Naive thymus-derived CD8-positive, alpha-beta T cell (primary cell): ENCODE results near the gene SLC41A3. TPM values are rescaled to one million over a fixed set of nuclear protein-coding genes. Genes with fewer than 3 reads are reported as not detected.

Source experiments
- ATAC-seq, 2 donors: fragments of 150-1000 bp; cut with Tn5 transposase in 1 of 2; sonication (Bioruptor Pico), chemical (Tn5 transposase) in 1 of 2; 1 replicate in 1 of 2; 2 replicates in 1 of 2; pipeline ENCODE4 v1.10.0; 2021; ENCODE audit warnings: mild to moderate bottlenecking in 2 of 2, moderate library complexity in 2 of 2
- POLR2A ChIA-PET: fragments of 350-600 bp; sonication (Branson Sonifier 250); formaldehyde crosslinking; loops from one replicate; lab custom pipeline; 2021; ENCODE audit warnings: antibody characterized with exemption; lab: Charles Lee
- DNase-seq, 10 donors: peaks; one replicate each; pipeline versions ENCODE4 v3.0.0 to v3.0.0-alpha.2; 2020 to 2022
- H3K27ac Mint-ChIP-seq, 10 donors: one replicate each; pipeline ENCODE4 v1.8.0; 2020 to 2022; ENCODE audit warnings: mild to moderate bottlenecking in 10 of 10, mixed read lengths in 10 of 10, moderate library complexity in 4 of 10, inconsistent platforms in 1 of 10
- H3K27me3 Mint-ChIP-seq, 5 donors: one replicate each; pipeline ENCODE4 v1.8.0; 2021 to 2022; ENCODE audit warnings: mixed read lengths in 5 of 5
- H3K36me3 Mint-ChIP-seq, 3 donors: one replicate each; pipeline ENCODE4 v1.8.0; 2020 to 2022; ENCODE audit warnings: mixed read lengths in 3 of 3, mild to moderate bottlenecking in 2 of 3, inconsistent platforms in 1 of 3
- H3K4me1 Mint-ChIP-seq, 4 donors: one replicate each; pipeline ENCODE4 v1.8.0; 2021 to 2022; ENCODE audit warnings: mixed read lengths in 4 of 4
- H3K4me3 Mint-ChIP-seq, 10 donors: one replicate each; pipeline ENCODE4 v1.8.0; 2020 to 2022; ENCODE audit warnings: mild to moderate bottlenecking in 10 of 10, mixed read lengths in 10 of 10, moderate library complexity in 6 of 10, inconsistent platforms in 1 of 10
- H3K9me3 Mint-ChIP-seq, 9 donors: one replicate each; pipeline ENCODE4 v1.8.0; 2020 to 2022; ENCODE audit warnings: mixed read lengths in 9 of 9, mild to moderate bottlenecking in 3 of 9, inconsistent platforms in 1 of 9, moderate library complexity in 1 of 9
- polyA plus RNA-seq, 3 donors: library from polyadenylated mRNA; unstranded; fragments of 300-500 nt; fragmentation: Illumina TruSeq; gene quantifications; one replicate each; pipeline ENCODE4 v1.2.3, GENCODE V29; 2021
- total RNA-seq, 8 experiments: library from RNA in 2 of 8; stranded (reverse) in 2 of 8; gene quantifications; one replicate each; pipeline ENCODE4 v1.2.3 and lab custom pipeline; 2021 to 2026

Gene SLC41A3
- 10 to 100 TPM; 32.8 to 34.6 TPM for total RNA-seq
- 10 to 100 TPM; 21.4 to 26.9 (median 24.3) TPM for polyA plus RNA-seq
- 23.3 to 39.0 (median 31.7) reads per million in 6 experiments for total RNA-seq (lab: John Stamatoyannopoulos, UW)

DNA sequence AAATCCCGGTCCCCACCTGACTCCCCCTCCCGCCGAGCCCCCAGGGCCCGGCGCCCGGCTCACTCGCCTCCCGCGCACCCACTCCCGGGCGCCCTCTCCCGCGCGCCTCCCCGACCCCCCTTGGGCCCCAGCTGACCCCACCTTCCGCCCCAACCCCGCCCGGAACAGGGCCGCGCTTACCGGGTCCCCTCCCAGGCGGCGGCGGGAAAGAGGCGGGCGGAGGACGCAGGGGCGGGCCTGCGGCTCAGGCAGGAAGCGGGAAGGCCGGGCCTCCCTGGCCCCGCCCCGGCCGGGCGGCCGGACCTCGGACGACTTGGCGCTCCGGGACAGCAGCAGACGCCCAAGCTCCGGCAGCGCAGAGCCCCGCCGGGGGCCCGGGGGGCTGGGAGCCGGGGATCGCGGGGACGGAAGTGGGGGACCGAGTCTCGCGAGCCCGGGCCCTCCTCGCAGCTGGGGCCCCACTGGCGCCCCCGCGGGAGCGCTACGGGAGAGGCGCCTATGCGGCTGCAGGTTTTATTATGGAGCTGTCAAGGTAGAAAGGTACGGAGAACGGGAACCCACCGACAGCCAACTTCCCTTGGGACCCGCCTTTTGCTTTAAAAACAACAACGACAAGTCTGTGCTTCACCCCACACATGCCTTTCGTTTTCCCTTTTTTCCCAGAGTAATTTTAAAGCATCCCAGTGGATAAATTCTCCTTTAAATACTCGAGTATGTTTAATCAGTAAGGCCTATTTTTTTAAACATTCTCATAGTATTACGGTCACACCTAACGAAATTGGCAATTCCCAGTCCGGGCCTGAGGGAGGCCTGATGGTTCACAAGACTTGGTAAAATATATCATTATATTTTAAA lies at the start of gene SLC41A3:
Gene SLC41A3 (minus strand): TSS at position 212 of the 855 bp plus-strand sequence. CDS start 15,905 bp downstream, outside the sequence.
- H3K9me3 Mint-ChIP-seq, result no peaks in the 10 kb centered on the region
- H3K27me3 Mint-ChIP-seq, result no peaks in the 10 kb centered on the region
- peaks cover 14 to 29% (median 26%) of the 10 kb centered on the region in 4 donors for H3K4me1 Mint-ChIP-seq
- DNase-seq (peak; percentile 66 to 92 (median 79)), ATAC-seq (peak; percentile 83 to 87)
- POLR2A ChIA-PET, result interaction anchor here (0.8 to 2.6 kb wide), 4 partner anchors 11 to 93 kb away, joined by 3 to 25 read pairs (median 5); no protein-coding TSS in a partner anchor
- H3K27ac Mint-ChIP-seq, result peak within 1 kb of the TSS; percentile 89 to 98 (median 92)
- H3K36me3 Mint-ChIP-seq, result no peaks in the 10 kb centered on the region
- H3K4me3 Mint-ChIP-seq, result peak within 1 kb of the TSS; percentile 79 to 94 (median 91)

DNA sequence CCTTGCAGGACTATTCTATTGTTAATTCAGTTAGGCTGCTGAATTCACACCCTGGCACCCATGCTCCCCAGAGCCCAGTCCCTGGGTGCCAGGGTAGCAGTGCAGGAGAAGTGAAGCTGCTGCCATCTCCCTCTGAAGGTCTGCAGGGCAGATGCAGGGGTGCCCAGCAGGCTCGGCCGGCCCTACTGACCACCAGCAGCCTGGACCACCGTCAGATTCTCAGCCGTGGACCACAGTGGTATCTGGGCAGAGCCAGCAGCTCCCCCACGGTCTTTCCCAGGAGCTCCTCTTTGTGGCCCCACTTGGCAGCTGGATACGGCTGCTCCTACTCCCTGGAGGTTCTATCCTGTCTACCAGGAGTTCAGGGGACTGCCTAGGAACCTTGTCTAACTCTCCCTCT lies 49.7 kb upstream of the SLC41A3 start:
- POLR2A ChIA-PET, result no interaction called here
- peak in 1 of 10 donors; percentile 19 for DNase-seq
- no peak for ATAC-seq
- no peak overlapping the region for H3K4me3 Mint-ChIP-seq
- H3K4me1 Mint-ChIP-seq, result peaks cover 0 to 7% (median 2%) of the 10 kb centered on the region in 4 donors
- H3K27me3 Mint-ChIP-seq, result peaks cover 4 to 46% (median 32%) of the 10 kb centered on the region in 5 donors
- H3K9me3 Mint-ChIP-seq, result no peaks in the 10 kb centered on the region
- no peak overlapping the region for H3K27ac Mint-ChIP-seq
- no peaks in the 10 kb centered on the region for H3K36me3 Mint-ChIP-seq

DNA sequence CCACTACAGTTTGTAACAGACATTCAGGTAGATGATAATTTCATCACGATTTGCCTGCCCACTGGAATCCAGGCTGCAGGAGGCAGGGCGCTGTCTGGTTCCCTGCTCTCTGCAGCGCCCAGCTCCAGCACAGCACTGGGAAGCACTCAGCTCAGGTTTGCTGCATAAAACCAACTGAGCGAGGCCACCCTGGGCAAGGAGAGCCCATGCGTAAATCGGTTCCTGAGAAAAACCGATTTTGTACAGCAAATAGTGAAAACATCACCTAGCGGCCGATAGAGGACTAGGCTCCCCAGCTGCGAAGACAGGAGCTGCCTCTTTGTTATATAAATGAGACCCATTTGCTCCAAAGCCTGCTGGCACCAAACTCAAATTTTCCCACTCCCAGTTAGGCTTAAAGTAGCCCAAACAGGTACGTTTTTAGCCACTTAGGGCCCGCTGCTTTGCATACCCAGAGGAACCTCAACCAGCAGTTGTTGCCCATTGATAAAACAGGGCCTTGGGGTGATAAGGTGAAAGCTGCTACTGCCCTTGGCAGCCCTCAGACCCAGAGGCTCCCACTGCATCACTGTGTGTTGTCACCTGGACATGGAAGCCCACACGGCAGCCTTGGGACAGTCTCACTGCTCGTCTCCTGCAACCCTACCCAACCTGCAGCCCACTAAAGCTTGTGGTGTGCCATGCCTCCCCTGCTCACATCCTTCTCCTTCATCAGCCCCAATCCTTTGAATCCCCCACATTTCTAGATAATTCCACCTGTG lies 49.0 kb upstream of the SLC41A3 start:
- Mint-ChIP-seq H3K27ac (peak overlapping the region in 1 of 10 donors; percentile 75), H3K4me1 (peaks cover 0 to 7% (median 2%) of the 10 kb centered on the region in 4 donors), H3K9me3 (no peaks in the 10 kb centered on the region), H3K27me3 (peaks cover 3 to 42% (median 31%) of the 10 kb centered on the region in 5 donors), H3K36me3 (no peaks in the 10 kb centered on the region), H3K4me3 (no peak overlapping the region)
- ATAC-seq (no peak), DNase-seq (peak in 2 of 10 donors; percentile 8 to 43)
- POLR2A ChIA-PET, result no interaction called here

DNA sequence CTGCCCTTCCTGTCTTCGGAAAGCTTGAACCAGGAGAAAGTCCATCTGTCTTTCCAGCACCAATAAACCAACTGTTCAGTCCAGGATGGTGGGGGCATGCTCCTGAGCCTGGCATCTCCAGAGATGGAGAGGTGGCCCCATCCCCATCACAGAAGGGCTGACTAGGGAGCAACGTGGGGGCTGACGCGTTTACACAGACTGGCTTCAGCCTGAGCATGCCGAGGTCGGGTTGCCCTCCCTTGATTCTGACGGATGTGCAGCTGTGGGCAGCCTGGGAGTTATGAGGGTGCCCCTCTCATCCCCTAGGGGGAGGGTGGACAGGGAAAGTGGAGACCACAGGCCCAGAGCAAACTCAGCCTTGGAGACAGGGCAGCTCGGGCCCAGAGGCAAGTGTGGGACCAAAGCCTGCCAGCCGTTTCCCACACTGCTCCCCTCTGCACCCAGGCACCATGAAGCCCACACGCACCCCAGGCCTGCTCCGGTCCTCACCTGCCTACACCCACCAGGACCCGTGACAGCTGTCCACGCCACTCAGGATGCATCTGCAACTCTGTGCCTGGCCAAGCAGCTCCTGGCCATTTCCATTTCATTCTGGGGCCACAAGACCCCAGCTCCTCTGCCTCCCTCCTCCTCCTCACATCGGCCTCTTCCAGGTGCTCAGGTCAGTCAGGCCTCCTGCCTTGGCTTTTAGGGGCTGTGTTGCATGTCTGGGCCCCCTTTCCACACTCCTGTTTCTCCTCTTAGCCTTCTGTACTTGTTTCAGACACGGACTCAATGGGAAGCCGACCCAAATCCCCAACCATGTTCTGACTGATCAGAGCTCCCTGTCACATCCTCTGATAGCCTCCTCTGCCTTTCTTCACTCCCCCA lies 48.2 kb upstream of the SLC41A3 start:
- peak in 2 of 10 donors; percentile 13 to 45 for DNase-seq
- H3K36me3 Mint-ChIP-seq, result no peaks in the 10 kb centered on the region
- no peaks in the 10 kb centered on the region for H3K9me3 Mint-ChIP-seq
- POLR2A ChIA-PET, result no interaction called here
- no peak for ATAC-seq
- peaks cover 0 to 7% (median 2%) of the 10 kb centered on the region in 4 donors for H3K4me1 Mint-ChIP-seq
- peaks cover 2 to 34% (median 24%) of the 10 kb centered on the region in 5 donors for H3K27me3 Mint-ChIP-seq
- H3K27ac Mint-ChIP-seq, result peak overlapping the region in 1 of 10 donors; percentile 75
- H3K4me3 Mint-ChIP-seq, result no peak overlapping the region

DNA sequence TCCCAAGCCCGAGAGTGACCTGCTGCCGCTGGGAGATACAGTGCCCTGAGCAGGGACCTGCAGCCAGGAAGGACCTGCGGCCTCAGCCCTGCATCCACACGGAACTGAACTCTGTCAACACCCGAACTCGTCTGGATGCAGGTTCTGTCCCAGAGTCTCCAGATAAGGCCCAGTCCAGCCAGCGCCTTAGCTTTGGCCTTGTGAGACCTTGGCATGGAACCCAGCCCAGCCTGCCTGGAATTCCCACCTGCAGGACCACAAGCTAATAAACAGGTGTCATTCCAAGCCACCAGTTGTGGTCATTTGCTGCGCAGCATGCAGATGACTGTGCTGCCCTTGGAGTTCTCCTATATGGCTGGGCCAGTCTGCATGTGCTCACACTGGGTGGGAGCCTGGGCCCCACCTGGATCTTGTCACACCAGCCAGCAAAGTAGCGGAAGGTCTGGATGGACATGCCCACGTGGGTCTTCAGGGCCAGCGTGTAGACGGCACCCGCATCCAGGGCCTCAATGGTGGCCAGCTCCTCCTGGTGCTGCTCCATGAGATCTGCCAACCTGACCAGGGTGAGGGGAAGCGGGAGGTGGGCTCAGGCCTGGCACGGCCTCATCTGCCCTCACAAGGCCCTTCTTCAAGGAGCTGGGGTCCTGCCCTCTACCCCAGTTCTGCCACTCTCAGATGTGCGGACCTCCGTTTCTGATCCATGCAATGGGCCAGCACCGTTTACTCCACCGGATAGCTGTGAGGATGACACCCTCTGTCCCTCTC lies 47.2 kb upstream of the SLC41A3 start:
- POLR2A ChIA-PET, result no interaction called here
- Mint-ChIP-seq H3K27me3 (peaks cover 1 to 27% (median 18%) of the 10 kb centered on the region in 5 donors), H3K9me3 (no peaks in the 10 kb centered on the region), H3K27ac (no peak overlapping the region), H3K4me1 (peaks cover 0 to 7% (median 2%) of the 10 kb centered on the region in 4 donors), H3K36me3 (no peaks in the 10 kb centered on the region), H3K4me3 (no peak overlapping the region)
- ATAC-seq (no peak), DNase-seq (peak in 2 of 10 donors; percentile 13 to 58)

DNA sequence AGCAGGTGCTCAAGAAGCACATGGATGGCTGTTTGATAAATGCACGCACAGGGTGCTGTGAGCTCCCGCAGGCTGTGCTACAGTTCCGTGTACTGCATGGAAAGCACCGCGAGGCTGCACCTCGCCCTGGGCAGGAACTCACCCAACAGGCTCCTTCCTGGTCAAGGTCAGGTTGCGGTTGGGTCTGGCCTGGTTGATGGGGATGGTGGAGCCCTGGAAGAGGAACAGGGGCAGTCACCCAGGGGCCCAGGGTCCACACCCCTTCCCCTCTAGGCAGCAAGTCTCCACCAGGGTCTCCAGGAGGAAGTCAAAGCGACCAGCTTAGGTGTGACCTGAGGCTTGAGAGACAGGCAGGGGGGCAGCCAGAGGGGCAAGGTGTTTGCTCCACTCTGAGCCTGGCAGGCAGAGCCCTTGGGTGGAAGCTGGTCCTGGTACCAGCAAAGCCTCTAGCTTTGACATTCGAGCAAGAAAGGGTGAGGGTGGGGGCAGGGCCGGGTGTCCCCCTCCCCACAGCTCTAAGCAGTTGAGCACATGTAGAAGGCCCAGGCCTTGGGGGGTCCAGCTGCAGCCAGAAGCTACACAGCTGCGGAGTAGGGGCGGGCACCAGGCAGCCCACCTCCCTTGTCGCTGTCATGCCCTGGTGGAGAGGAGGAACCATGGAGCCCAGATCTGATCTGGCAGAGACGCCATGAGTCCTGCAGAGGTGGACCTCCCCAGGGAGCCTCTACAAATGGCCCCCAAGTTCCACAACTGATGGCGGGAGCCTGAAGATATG lies 46.3 kb upstream of the SLC41A3 start:
- H3K36me3 Mint-ChIP-seq, result no peaks in the 10 kb centered on the region

DNA sequence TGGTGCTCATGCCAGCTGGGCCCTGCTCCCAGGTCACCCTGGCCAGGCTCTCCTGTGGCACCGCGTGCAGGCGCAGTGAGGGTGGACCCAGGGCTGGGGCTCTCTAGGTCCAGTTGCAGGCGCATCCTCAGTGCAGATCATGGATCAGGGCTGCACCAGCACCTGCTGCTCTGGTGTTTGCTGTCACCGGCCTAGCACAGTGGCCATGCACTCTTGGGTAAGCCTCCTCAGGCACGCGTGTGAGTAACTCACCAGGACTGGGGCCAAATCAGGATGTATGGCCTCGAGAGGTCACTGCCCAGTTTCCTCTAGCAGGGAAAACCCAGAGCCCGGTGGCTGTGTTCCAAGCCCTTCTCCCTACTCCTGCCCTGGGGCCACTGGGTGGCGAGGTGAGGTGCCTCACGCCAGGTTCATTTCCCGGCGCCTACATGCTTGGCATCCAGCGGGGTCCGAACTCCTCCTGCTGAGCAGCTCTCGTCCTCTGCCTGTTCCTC lies 45.5 kb upstream of the SLC41A3 start:
- POLR2A ChIA-PET, result no interaction called here
- no peaks in the 10 kb centered on the region for H3K9me3 Mint-ChIP-seq
- peak in 1 of 10 donors; percentile 44 for DNase-seq
- H3K4me1 Mint-ChIP-seq, result peaks cover 0 to 7% (median 2%) of the 10 kb centered on the region in 4 donors
- ATAC-seq, result no peak
- H3K27me3 Mint-ChIP-seq, result peaks cover 1 to 14% (median 11%) of the 10 kb centered on the region in 5 donors
- H3K27ac Mint-ChIP-seq, result no peak overlapping the region
- H3K4me3 Mint-ChIP-seq, result no peak overlapping the region
- no peaks in the 10 kb centered on the region for H3K36me3 Mint-ChIP-seq

More for the DNA sequence above, 46.3 kb upstream of the SLC41A3 start:
- Mint-ChIP-seq H3K27ac (no peak overlapping the region), H3K4me3 (no peak overlapping the region), H3K4me1 (peaks cover 0 to 7% (median 2%) of the 10 kb centered on the region in 4 donors), H3K27me3 (peaks cover 1 to 18% (median 14%) of the 10 kb centered on the region in 5 donors), H3K9me3 (no peaks in the 10 kb centered on the region)
- POLR2A ChIA-PET, result no interaction called here
- DNase-seq (peak in 2 of 10 donors; percentile 13 to 58), ATAC-seq (no peak)

DNA sequence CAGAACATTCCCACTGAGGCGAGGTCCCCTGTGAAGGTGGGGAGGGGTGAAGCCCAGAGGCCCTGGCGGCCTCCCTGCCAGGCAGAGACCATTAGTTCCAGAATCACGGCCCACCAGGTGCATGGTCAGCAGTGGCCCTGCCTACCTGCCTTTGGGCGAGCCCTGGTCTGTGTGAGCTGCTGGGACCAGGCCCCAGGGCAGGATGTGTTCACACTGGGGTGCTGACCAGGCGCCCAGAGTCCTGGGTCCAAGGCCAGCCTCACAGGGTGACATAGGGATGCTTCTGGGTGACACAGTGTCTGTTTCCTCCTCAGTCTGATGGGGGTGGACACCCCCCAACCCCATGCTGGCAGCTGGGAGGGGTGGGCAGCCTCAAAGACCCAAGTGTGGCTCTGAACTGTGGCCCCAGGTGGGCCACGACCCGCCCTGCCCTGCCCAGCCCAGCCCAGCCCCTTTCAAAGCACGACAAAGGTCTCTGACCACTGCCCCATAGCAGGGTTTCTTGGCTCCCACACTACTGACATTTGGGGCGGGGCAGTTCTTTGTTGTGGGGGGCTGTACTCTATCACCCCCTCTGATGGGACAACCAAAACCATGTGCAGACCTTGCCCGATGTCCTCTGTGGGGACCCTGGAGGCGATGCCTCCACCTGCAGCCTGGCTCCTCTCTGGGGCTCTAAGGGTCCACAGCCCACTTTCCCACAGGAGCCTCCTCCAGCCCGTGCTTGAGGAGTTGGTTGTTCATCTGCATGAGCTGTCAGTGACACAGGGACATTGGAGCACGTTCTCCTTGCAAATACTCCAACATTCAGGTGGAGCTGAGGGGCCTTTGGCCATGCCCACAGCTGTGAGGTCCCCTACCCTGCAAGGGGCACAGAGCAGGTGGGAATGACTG lies 44.8 kb upstream of the SLC41A3 start:
- peaks cover 0 to 2% (median 0%) of the 10 kb centered on the region in 4 donors for H3K4me1 Mint-ChIP-seq
- POLR2A ChIA-PET, result no interaction called here
- peaks cover 1 to 10% (median 5%) of the 10 kb centered on the region in 5 donors for H3K27me3 Mint-ChIP-seq
- DNase-seq (peak in 2 of 10 donors; percentile 12 to 50), ATAC-seq (no peak)
- H3K36me3 Mint-ChIP-seq, result no peaks in the 10 kb centered on the region
- no peak overlapping the region for H3K4me3 Mint-ChIP-seq
- no peak overlapping the region for H3K27ac Mint-ChIP-seq
- H3K9me3 Mint-ChIP-seq, result no peaks in the 10 kb centered on the region

DNA sequence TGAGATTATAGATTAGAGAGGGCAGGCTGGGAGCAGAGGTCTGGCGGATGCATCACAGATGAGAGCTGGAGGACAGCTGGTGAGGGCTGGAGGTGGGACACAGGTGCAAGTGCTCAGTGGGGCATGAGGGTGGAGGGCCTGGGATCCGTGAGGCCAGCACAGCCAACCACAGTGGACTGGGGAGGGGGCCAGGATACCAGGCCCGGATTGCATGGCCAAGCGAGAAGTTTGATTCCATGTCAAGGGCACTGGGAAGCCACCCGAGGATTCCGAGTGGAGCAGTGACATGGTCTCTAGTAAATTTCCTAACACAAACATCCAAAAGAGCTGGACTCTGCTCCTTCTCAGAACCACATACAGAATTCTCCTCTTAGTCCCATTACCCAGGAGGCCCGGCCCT lies 44.0 kb upstream of the SLC41A3 start:
- Mint-ChIP-seq H3K4me3 (no peak overlapping the region), H3K36me3 (no peaks in the 10 kb centered on the region), H3K4me1 (no peaks in the 10 kb centered on the region), H3K9me3 (no peaks in the 10 kb centered on the region), H3K27me3 (peaks cover 0 to 9% (median 4%) of the 10 kb centered on the region in 5 donors), H3K27ac (peak overlapping the region in 1 of 10 donors; percentile 19)
- ATAC-seq (no peak), DNase-seq (peak in 1 of 10 donors; percentile 21)
- POLR2A ChIA-PET, result no interaction called here

DNA sequence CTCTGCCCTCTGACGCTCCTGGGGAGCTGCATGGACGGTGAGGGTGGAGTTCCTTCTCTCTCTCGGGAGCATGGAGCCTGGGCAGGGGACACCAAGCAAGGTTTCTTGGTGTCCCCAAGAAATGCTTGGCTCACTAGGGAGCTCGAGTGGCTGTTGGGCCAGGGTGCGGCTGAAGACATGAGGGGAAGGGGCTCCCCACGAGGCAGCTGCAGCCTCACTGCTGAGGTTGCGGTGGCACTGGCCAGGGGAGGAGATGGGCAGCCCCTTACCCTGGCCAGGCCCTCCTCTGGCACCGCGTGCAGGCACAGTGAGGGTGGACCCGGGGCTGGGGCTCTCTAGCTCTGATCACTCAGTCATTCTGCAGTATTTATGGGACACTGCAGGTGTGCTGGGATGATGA lies 43.5 kb upstream of the SLC41A3 start:
- POLR2A ChIA-PET, result no interaction called here
- peak in 1 of 10 donors; percentile 11 for DNase-seq
- ATAC-seq, result no peak
- Mint-ChIP-seq H3K27ac (no peak overlapping the region), H3K9me3 (no peaks in the 10 kb centered on the region), H3K4me3 (no peak overlapping the region), H3K27me3 (peaks cover 0 to 7% (median 4%) of the 10 kb centered on the region in 5 donors), H3K4me1 (no peaks in the 10 kb centered on the region), H3K36me3 (no peaks in the 10 kb centered on the region)
